AG04449 (cell line): ENCODE results near the gene FADS6.

Experiments used
- CTCF ChIA-PET: fragments of 350-600 bp; formaldehyde crosslinking; extraction: SDS; loops from one replicate; lab custom pipeline; 2021; ENCODE audit warnings: antibody characterized with exemption; lab: Yijun Ruan, JAX
- POLR2A ChIA-PET: fragments of 400-600, 350-600 bp; formaldehyde crosslinking; extraction: SDS; loops from one replicate; lab custom pipeline; 2020; ENCODE audit warnings: antibody characterized with exemption, inconsistent platforms; lab: Yijun Ruan, JAX
- DNase-seq: peaks from one replicate; pipeline ENCODE4 v3.0.0-alpha.2; 2010; ENCODE audit warnings: low read depth, low spot score
- H3K4me3 ChIP-seq: 2 replicates; pipeline ENCODE4 v1.5.1; 2011; ENCODE audit warnings: low read depth, mild to moderate bottlenecking, control low read depth, low read length
- CTCF ChIP-seq: IDR thresholded peaks from one replicate; pipeline ENCODE4 v1.5.1; 2011; ENCODE audit warnings: mild to moderate bottlenecking, moderate library complexity, low read length, control low read depth, inconsistent platforms; ENCODE audit not compliant: insufficient read depth; ENCODE audit errors: missing control alignments

Gene FADS6

GRCh38 chr17:74921026-74921681 lies 27.7 kb upstream of the FADS6 start:
- POLR2A ChIA-PET, result no interaction called here
- DNase-seq, result no peak
- CTCF ChIA-PET, result interaction anchor here (1.0 to 8.5 kb wide), 2 partner anchors 35 to 40 kb away, joined by 6 to 109 read pairs; no protein-coding TSS in a partner anchor
- no peak for TF ChIP-seq CTCF
- no peak overlapping the region for H3K4me3 ChIP-seq

DNA sequence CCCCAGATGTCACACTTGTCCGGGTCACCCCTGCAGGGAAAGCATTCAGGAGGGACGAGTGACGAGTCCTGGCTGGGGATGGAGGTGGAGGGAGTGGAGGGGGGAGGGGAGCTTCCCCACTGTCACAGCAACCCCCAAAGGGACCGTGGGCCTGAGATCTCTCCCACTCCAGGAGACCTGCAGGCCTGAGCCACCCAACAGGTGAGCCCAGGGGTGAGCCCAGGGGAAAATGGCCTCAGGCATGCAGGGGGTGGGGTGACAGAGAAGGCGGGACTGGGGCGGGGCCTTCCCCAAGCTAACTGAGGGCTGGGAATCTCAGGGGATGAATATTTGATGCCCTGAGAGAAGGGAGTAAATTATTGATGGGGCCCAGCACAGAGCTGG lies 27.2 kb upstream of the FADS6 start:
- CTCF ChIA-PET, result interaction anchor here (1.0 to 8.5 kb wide), 3 partner anchors 35 to 40 kb away, joined by 6 to 109 read pairs (median 16); no protein-coding TSS in a partner anchor
- POLR2A ChIA-PET, result no interaction called here
- H3K4me3 ChIP-seq, result no peak overlapping the region
- DNase-seq, result no peak
- no peak for TF ChIP-seq CTCF

GRCh38 chr17:74920306-74920620 lies 26.8 kb upstream of the FADS6 start:
- no peak for DNase-seq
- ChIA-PET POLR2A (no interaction called here), CTCF (interaction anchor here (2.7 to 8.5 kb wide), 2 partner anchors 36 to 41 kb away, joined by 16 to 109 read pairs; no protein-coding TSS in a partner anchor)
- no peak overlapping the region for H3K4me3 ChIP-seq
- no peak for TF ChIP-seq CTCF

- DNase-seq, result no peak
- H3K4me3 ChIP-seq, result no peak overlapping the region
- CTCF ChIA-PET, result interaction anchor here (0.6 to 8.5 kb wide), 4 partner anchors 36 to 454 kb away, joined by 4 to 109 read pairs (median 10); no protein-coding TSS in a partner anchor
- peak; percentile 38 for TF ChIP-seq CTCF
- POLR2A ChIA-PET, result no interaction called here
These were observed 26.2 kb upstream of the FADS6 start for GRCh38 chr17:74919440-74920305.

- CTCF ChIA-PET, result interaction anchor here (1.6 to 8.5 kb wide), 3 partner anchors 37 to 128 kb away, joined by 4 to 109 read pairs (median 16); no protein-coding TSS in a partner anchor
- POLR2A ChIA-PET, result no interaction called here
- no peak for DNase-seq
- H3K4me3 ChIP-seq, result no peak overlapping the region
- no peak for TF ChIP-seq CTCF
These were observed 25.5 kb upstream of the FADS6 start for GRCh38 chr17:74918906-74919305.

GRCh38 chr17:74917430-74917829 lies 24.0 kb upstream of the FADS6 start:
- no peak overlapping the region for H3K4me3 ChIP-seq
- CTCF ChIA-PET, result no interaction called here
- TF ChIP-seq CTCF, result no peak
- no peak for DNase-seq
- POLR2A ChIA-PET, result no interaction called here
